H1 (cell line): ENCODE data around the gene AGPAT3. TPM values are rescaled to one million over a fixed set of nuclear protein-coding genes. Genes with fewer than 3 reads are reported as not detected.

ENCODE experiments used
- HDAC2 ChIP-seq, 2 experiments: fragments of 300-600 bp in 1 of 2; sonication (generic) in 1 of 2; IDR thresholded peaks; 2 replicates each; pipeline ENCODE4 v1.6.1; 2011 to 2012; ENCODE audit warnings: low read depth in 2 of 2, low read length in 2 of 2, mild to moderate bottlenecking in 2 of 2, moderate library complexity in 2 of 2, borderline replicate concordance in 1 of 2, inconsistent platforms in 1 of 2
- SIX5 ChIP-seq: IDR thresholded peaks from 2 replicates; pipeline ENCODE4 v1.6.1; 2011; ENCODE audit warnings: mild to moderate bottlenecking, low read depth, low read length
- SP1 ChIP-seq: IDR thresholded peaks from 2 replicates; pipeline ENCODE4 v1.6.1; 2011; ENCODE audit warnings: low read depth, low read length
- SRF ChIP-seq: IDR thresholded peaks from 2 replicates; pipeline ENCODE4 v1.6.1; 2011; ENCODE audit warnings: mild to moderate bottlenecking, low read depth, low read length, moderate library complexity
- polyA plus RNA-seq, 7 experiments: library from polyadenylated mRNA; depleted of rRNA in 3 of 7; stranded (reverse) in 5 of 7; unstranded in 2 of 7; fragments of >200 nt in 5 of 7; fragments of 200-250 nt in 2 of 7; gene quantifications; 1 replicate in 5 of 7; 2 replicates in 1 of 7; 4 replicates in 1 of 7; pipeline versions ENCODE4 v1.2.1 to v1.2.3, GENCODE V29; 2011 to 2013; ENCODE audit warnings: missing spikeins in 2 of 7, mixed read lengths in 2 of 7
- total RNA-seq: library from RNA; stranded (reverse); fragmentation: NEBNext Ultra II Directional; extraction: Animal tissue kit (Norgen Biotek cat#: 25700); gene quantifications from 2 replicates; pipeline ENCODE4 v1.2.1, GENCODE V29; 2021
- TF ChIP-seq, protein P1 (sequence below): fragments of 300-600 bp; sonication (generic); IDR thresholded peaks from 2 replicates; pipeline ENCODE4 v1.7.1; 2012; ENCODE audit warnings: low read length, moderate library complexity, mild to moderate bottlenecking, inconsistent platforms; ENCODE audit not compliant: insufficient replicate concordance
- TF ChIP-seq, protein P2 (sequence below): IDR thresholded peaks from 2 replicates; pipeline ENCODE4 v1.6.1; 2011; ENCODE audit warnings: low read depth, mild to moderate bottlenecking, low read length; ENCODE audit not compliant: insufficient read depth

Gene AGPAT3
- total and polyA plus RNA-seq, 2 of the 8 experiments (the other 6 are each of a cell fraction or from before 2014, with no cell fraction given), result 5.8 to 7.3 TPM

DNA sequence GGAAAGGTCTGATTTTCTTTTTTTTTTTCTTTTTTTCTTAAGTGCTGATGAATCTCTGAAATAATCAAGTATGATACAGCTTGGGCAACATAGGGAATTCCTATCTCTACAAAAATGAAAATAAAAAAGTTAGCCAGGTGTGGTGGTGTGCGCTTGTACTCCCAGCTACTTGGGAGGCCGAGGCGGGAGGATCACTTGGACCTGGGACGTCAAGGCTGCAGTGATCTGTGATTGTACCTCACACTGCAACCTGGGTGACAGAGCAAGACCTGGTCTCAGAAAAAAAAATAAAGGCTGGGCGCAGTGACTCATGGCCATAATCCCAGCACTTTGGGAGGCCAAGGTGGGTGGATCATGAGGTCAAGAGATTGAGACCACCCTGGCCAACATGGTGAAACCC is 153.1 kb downstream of the AGPAT3 start (continued):
- TF ChIP-seq, protein P1, sequence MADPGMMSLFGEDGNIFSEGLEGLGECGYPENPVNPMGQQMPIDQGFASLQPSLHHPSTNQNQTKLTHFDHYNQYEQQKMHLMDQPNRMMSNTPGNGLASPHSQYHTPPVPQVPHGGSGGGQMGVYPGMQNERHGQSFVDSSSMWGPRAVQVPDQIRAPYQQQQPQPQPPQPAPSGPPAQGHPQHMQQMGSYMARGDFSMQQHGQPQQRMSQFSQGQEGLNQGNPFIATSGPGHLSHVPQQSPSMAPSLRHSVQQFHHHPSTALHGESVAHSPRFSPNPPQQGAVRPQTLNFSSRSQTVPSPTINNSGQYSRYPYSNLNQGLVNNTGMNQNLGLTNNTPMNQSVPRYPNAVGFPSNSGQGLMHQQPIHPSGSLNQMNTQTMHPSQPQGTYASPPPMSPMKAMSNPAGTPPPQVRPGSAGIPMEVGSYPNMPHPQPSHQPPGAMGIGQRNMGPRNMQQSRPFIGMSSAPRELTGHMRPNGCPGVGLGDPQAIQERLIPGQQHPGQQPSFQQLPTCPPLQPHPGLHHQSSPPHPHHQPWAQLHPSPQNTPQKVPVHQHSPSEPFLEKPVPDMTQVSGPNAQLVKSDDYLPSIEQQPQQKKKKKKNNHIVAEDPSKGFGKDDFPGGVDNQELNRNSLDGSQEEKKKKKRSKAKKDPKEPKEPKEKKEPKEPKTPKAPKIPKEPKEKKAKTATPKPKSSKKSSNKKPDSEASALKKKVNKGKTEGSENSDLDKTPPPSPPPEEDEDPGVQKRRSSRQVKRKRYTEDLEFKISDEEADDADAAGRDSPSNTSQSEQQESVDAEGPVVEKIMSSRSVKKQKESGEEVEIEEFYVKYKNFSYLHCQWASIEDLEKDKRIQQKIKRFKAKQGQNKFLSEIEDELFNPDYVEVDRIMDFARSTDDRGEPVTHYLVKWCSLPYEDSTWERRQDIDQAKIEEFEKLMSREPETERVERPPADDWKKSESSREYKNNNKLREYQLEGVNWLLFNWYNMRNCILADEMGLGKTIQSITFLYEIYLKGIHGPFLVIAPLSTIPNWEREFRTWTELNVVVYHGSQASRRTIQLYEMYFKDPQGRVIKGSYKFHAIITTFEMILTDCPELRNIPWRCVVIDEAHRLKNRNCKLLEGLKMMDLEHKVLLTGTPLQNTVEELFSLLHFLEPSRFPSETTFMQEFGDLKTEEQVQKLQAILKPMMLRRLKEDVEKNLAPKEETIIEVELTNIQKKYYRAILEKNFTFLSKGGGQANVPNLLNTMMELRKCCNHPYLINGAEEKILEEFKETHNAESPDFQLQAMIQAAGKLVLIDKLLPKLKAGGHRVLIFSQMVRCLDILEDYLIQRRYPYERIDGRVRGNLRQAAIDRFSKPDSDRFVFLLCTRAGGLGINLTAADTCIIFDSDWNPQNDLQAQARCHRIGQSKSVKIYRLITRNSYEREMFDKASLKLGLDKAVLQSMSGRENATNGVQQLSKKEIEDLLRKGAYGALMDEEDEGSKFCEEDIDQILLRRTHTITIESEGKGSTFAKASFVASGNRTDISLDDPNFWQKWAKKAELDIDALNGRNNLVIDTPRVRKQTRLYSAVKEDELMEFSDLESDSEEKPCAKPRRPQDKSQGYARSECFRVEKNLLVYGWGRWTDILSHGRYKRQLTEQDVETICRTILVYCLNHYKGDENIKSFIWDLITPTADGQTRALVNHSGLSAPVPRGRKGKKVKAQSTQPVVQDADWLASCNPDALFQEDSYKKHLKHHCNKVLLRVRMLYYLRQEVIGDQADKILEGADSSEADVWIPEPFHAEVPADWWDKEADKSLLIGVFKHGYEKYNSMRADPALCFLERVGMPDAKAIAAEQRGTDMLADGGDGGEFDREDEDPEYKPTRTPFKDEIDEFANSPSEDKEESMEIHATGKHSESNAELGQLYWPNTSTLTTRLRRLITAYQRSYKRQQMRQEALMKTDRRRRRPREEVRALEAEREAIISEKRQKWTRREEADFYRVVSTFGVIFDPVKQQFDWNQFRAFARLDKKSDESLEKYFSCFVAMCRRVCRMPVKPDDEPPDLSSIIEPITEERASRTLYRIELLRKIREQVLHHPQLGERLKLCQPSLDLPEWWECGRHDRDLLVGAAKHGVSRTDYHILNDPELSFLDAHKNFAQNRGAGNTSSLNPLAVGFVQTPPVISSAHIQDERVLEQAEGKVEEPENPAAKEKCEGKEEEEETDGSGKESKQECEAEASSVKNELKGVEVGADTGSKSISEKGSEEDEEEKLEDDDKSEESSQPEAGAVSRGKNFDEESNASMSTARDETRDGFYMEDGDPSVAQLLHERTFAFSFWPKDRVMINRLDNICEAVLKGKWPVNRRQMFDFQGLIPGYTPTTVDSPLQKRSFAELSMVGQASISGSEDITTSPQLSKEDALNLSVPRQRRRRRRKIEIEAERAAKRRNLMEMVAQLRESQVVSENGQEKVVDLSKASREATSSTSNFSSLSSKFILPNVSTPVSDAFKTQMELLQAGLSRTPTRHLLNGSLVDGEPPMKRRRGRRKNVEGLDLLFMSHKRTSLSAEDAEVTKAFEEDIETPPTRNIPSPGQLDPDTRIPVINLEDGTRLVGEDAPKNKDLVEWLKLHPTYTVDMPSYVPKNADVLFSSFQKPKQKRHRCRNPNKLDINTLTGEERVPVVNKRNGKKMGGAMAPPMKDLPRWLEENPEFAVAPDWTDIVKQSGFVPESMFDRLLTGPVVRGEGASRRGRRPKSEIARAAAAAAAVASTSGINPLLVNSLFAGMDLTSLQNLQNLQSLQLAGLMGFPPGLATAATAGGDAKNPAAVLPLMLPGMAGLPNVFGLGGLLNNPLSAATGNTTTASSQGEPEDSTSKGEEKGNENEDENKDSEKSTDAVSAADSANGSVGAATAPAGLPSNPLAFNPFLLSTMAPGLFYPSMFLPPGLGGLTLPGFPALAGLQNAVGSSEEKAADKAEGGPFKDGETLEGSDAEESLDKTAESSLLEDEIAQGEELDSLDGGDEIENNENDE, result no peak
- TF ChIP-seq SRF (no peak), SIX5 (no peak), HDAC2 (IDR thresholded peaks at IDR 0.05; ENCODE audit: borderline replicate concordance in 1 of 2, low read depth in 2 of 2, low read length in 2 of 2) (no peak), SP1 (no peak)
- TF ChIP-seq, protein P2, sequence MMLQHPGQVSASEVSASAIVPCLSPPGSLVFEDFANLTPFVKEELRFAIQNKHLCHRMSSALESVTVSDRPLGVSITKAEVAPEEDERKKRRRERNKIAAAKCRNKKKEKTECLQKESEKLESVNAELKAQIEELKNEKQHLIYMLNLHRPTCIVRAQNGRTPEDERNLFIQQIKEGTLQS, result no peak
